Activated T-cell treated with anti-CD3 and anti-CD28 coated beads for 48 hours (primary cell): ENCODE measurements around the gene PLEKHF1.
"Not testable (repeated sequence)": the region's sequence is repeated elsewhere in the genome, so short reads cannot be mapped to it uniquely, and the experiment has no call there.

ENCODE experiments used
- DNase-seq: peaks from one replicate; pipeline ENCODE4 v3.0.0-alpha.2; 2020; ENCODE audit warnings: low read depth

The PLEKHF1 gene

GRCh38 chr19:29664753-29665214 is 477 bp upstream of the PLEKHF1 start:
- no peak for DNase-seq

GRCh38 chr19:29665826-29666577 is 741 bp downstream of the PLEKHF1 start:
- no peak for DNase-seq

GRCh38 chr19:29666578-29667386 is 1.5 kb downstream of the PLEKHF1 start:
- DNase-seq: no peak

GRCh38 chr19:29667387-29667783 is 2.1 kb downstream of the PLEKHF1 start:
- no peak for DNase-seq

- no peak for DNase-seq
These were observed 2.7 kb downstream of the PLEKHF1 start for GRCh38 chr19:29667901-29668341.

- DNase-seq: no peak
These were observed 3.7 kb downstream of the PLEKHF1 start for GRCh38 chr19:29668746-29669609.

- no peak for DNase-seq
These were observed 5.0 kb downstream of the PLEKHF1 start for GRCh38 chr19:29670255-29670654.

- not testable (repeated sequence) for DNase-seq
These were observed 5.7 kb downstream of the PLEKHF1 start for GRCh38 chr19:29671026-29671392.

GRCh38 chr19:29671393-29672160 is 6.3 kb downstream of the PLEKHF1 start:
- peak; percentile 81 for DNase-seq

GRCh38 chr19:29672319-29672932 is 7.2 kb downstream of the PLEKHF1 start:
- DNase-seq: no peak

- DNase-seq: peak; percentile 77
These were observed 7.7 kb downstream of the PLEKHF1 start for GRCh38 chr19:29672933-29673336.

GRCh38 chr19:29673451-29674371 is 8.4 kb downstream of the PLEKHF1 start:
- DNase-seq: no peak

GRCh38 chr19:29674374-29675119 is 9.3 kb downstream of the PLEKHF1 start:
- no peak for DNase-seq

GRCh38 chr19:29675120-29675649 is 9.9 kb downstream of the PLEKHF1 start:
- no peak for DNase-seq

- no peak for DNase-seq
These were observed 10.5 kb downstream of the PLEKHF1 start for GRCh38 chr19:29675650-29676186.

GRCh38 chr19:29676586-29676985 is 11.3 kb downstream of the PLEKHF1 start:
- DNase-seq: no peak

- no peak for DNase-seq
These were observed 11.9 kb downstream of the PLEKHF1 start for GRCh38 chr19:29677001-29677817.
